Adrenal gland (tissue), 12 donors: ENCODE measurements around the gene PCSK6. TPM values are rescaled to one million over a fixed set of nuclear protein-coding genes. Genes with fewer than 3 reads are reported as not detected.

Experiments used
- DNase-seq, 7 donors: peaks; one replicate each; pipeline ENCODE4 v3.0.0-alpha.2; 2019 to 2020
- H3K27ac ChIP-seq, 5 donors: fragments of 200-600 bp; sonication (generic) in 4 of 5; 1 replicate in 3 of 5; 2 replicates in 2 of 5; pipeline versions ENCODE4 v1.5.1 to v1.8.0; 2016 to 2020; ENCODE audit warnings: mild to moderate bottlenecking in 1 of 5
- H3K27me3 ChIP-seq: fragments of 200-600 bp; 2 replicates; pipeline ENCODE4 v1.8.0; 2021
- H3K36me3 ChIP-seq, 2 donors: fragments of 200-600 bp; replicated peaks in 1 of 2; 1 replicate in 1 of 2; 2 replicates in 1 of 2; pipeline versions ENCODE4 v1.5.1 to v1.8.0; 2018 to 2022
- H3K4me1 ChIP-seq, 2 donors: fragments of 200-600 bp; replicated peaks in 1 of 2; 1 replicate in 1 of 2; 2 replicates in 1 of 2; pipeline versions ENCODE4 v1.5.1 to v1.8.0; 2018 to 2021
- H3K4me3 ChIP-seq, 4 donors: fragments of 200-600 bp; sonication (generic) in 3 of 4; one replicate each; pipeline ENCODE4 v1.5.1; 2016 to 2018
- H3K9me3 ChIP-seq, 3 donors: fragments of 200-600 bp; sonication (generic) in 1 of 3; replicated peaks in 1 of 3; 1 replicate in 2 of 3; 2 replicates in 1 of 3; pipeline versions ENCODE4 v1.5.1 to v1.8.0; 2016 to 2021
- CTCF ChIP-seq, 6 experiments: fragments of 450-650 bp in 4 of 6; fragments of 200-600 bp in 2 of 6; sonication (generic) in 1 of 6; IDR thresholded peaks; 1 replicate in 5 of 6; 2 replicates in 1 of 6; pipeline versions ENCODE4 v1.5.1 to v1.8.0; 2016 to 2021; ENCODE audit warnings: antibody characterized with exemption in 6 of 6, mild to moderate bottlenecking in 2 of 6, moderate library complexity in 1 of 6
- POLR2A ChIP-seq, 2 donors: fragments of 450-650 bp; IDR thresholded peaks; one replicate each; pipeline ENCODE4 v1.6.1; 2017; ENCODE audit warnings: antibody characterized with exemption in 2 of 2, mild to moderate bottlenecking in 2 of 2, moderate library complexity in 1 of 2
- WGBS, 4 donors: extraction: QIAGEN DNeasy Blood & Tissue Kit in 2 of 4; methylation state at CpG; one replicate each; pipeline versions ENCODE4 v1.1.5 to v1.1.7; 2013 to 2017; 5-methylcytosine and 5-hydroxymethylcytosine counted together
- intact Hi-C, 2 donors: fragments of 100-400 bp; cut with DNase I; formaldehyde crosslinking; loops; one replicate each; pipeline versions ENCODE4 v1.14.1 to v1.15.0; 2022 to 2023
- polyA plus RNA-seq, 3 donors: library from polyadenylated mRNA; stranded (reverse); fragments of 200-250 nt in 2 of 3; fragments of 350-450 nt in 1 of 3; fragmentation: Illumina TruSeq in 1 of 3; extraction: RNeasy Lipid Tissue Mini Kit (QIAGEN cat#74804) in 1 of 3; gene quantifications; one replicate each; pipeline ENCODE4 v1.2.3, GENCODE V29; 2013 to 2014
- total RNA-seq, 9 donors: library from RNA; depleted of rRNA in 4 of 9; stranded (reverse); fragments of >200 nt in 4 of 9; fragments of 120-200 nt in 1 of 9; fragmentation: NEBNext Ultra II Directional in 1 of 9; extraction: Animal tissue kit (Norgen Biotek cat#: 25700) in 1 of 9; gene quantifications; one replicate each; pipeline versions ENCODE4 v1.1.0 to v1.2.4, GENCODE V29; 2013 to 2023
- donor health status: healthy with polysubstance abuse.
- donor health status: Bipolar disorder and iron deficiency.
- donor health status: DM: yes; HTN: yes; CAD: no.
- donor health status: DM: no; HTN: no; CAD: no.
- donor health status: DM: no; HTN: no; CAD: no.
- donor health status: DM: yes; HTN: yes; CAD: no.

Gene PCSK6
- total and polyA plus RNA-seq, 12 donors = 0.88 to 53.0 (median 5.6) TPM

- H3K4me3 ChIP-seq = no peak overlapping the region
- H3K4me1 ChIP-seq = no peaks in the 10 kb centered on the region
- no peaks in the 10 kb centered on the region for H3K27me3 ChIP-seq
- TF ChIP-seq POLR2A (IDR thresholded peaks at IDR 0.05) (no peak), CTCF (IDR thresholded peaks at IDR 0.05) (no peak)
- intact Hi-C loops = no loop called here
- H3K36me3 ChIP-seq = no peaks in the 10 kb centered on the region
- 58 to 74% (median 65%) methylated on average over 7 of the region's 7 CpGs for WGBS, 4 donors
- DNase-seq = peak in 1 of 7 donors; percentile 15
- no peak overlapping the region for H3K27ac ChIP-seq
- H3K9me3 ChIP-seq = peaks cover 0 to 19% (median 10%) of the 10 kb centered on the region in 3 donors
Observed at GRCh38 chr15:101520395-101520794, 30.9 kb upstream of the PCSK6 start.

DNA sequence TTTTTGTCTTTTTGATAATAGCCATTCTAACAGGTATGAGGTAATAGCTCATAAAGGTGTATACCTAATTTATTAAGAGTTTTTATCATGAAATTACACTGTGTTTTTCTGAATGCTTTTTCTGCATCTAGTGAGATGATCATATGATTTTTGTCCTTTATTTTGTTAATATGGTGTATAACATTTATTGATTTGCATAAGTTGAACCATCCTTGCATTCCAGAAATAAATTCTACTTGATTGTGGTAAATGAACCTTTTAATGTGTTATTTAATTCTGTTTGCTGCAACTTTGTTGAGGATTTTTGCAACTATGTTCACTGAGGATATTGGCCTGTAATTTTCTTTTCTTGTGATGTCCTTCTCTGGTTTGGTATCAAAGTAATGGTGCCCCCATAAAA, 28.0 kb upstream of the PCSK6 start:
- Histone ChIP-seq H3K27ac (no peak overlapping the region), H3K4me1 (no peaks in the 10 kb centered on the region), H3K27me3 (no peaks in the 10 kb centered on the region), H3K4me3 (no peak overlapping the region), H3K9me3 (peaks cover 0 to 19% (median 10%) of the 10 kb centered on the region in 3 donors), H3K36me3 (no peaks in the 10 kb centered on the region)
- TF ChIP-seq POLR2A (IDR thresholded peaks at IDR 0.05) (no peak), CTCF (IDR thresholded peaks at IDR 0.05) (no peak)
- intact Hi-C loops = no loop called here
- no peak for DNase-seq

DNA sequence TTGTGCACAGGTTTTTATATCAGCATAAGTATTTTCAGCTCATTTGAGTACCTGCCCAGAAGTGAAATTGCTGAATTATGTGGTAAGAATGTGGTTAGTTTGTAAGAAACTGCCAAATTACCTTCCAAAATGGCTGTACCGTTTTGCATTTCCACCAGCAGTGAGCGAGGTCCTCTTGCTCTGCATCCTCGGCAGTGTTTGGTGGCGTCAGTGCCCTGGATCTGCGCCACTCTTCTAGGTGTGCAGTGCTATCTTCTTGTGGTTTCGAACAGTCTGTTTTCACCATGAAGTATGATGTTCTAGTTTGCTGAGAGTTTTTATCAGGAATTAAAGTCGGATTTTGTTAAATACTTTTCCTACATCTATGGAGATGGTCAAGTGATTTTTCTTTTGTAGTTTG, 24.8 kb upstream of the PCSK6 start:
- TF ChIP-seq CTCF (IDR thresholded peaks at IDR 0.05) (no peak), POLR2A (IDR thresholded peaks at IDR 0.05) (no peak)
- no peak for DNase-seq

DNA sequence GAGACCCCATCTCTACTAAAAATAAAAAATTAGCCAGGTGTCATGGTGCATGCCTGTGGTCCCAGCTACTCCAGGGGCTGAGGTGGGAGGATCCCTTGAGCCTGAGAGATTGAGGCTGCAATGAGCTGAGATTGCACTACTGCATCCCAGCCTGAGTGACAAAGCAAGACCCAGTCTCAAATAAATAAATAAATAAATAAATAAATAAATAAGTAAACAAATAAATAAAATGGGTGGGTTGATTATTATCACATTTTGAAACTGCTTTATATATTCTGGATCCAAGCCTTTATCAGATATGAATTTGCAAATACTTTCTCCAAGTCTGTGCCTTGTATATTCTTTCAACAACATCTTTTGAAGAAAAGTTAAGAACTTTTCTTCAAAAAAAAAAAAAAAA, 22.2 kb upstream of the PCSK6 start:
- no peaks in the 10 kb centered on the region for H3K4me1 ChIP-seq
- H3K27me3 ChIP-seq = no peaks in the 10 kb centered on the region
- DNase-seq = no peak
- H3K27ac ChIP-seq = no peak overlapping the region
- intact Hi-C loops = no loop called here
- no peak overlapping the region for H3K4me3 ChIP-seq
- H3K36me3 ChIP-seq = no peaks in the 10 kb centered on the region
- no peak for TF ChIP-seq POLR2A (IDR thresholded peaks at IDR 0.05)
- no peak for TF ChIP-seq CTCF (IDR thresholded peaks at IDR 0.05)
- peaks cover 0 to 9% (median 9%) of the 10 kb centered on the region in 3 donors for H3K9me3 ChIP-seq

More for the DNA sequence above, 24.8 kb upstream of the PCSK6 start:
- Histone ChIP-seq H3K4me1 (no peaks in the 10 kb centered on the region), H3K27ac (no peak overlapping the region), H3K36me3 (no peaks in the 10 kb centered on the region), H3K27me3 (no peaks in the 10 kb centered on the region), H3K9me3 (peaks cover 0 to 19% (median 10%) of the 10 kb centered on the region in 3 donors), H3K4me3 (no peak overlapping the region)
- 86 to 92% (median 87%) methylated on average over 7 of the region's 7 CpGs for WGBS, 4 donors
- intact Hi-C loops = no loop called here
